A172 (cell line): ENCODE measurements around the gene CRMP1. TPM values are rescaled to one million over a fixed set of nuclear protein-coding genes. Genes with fewer than 3 reads are reported as not detected.

Experiments used
- total RNA-seq: library from RNA; depleted of rRNA; stranded (reverse); fragments of >200 nt; shearing (Covaris generic); gene quantifications from 2 replicates; pipeline ENCODE4 v1.2.3, GENCODE V29; 2014; rRNA removed

The CRMP1 gene
- total RNA-seq, 1 experiment from 2014 or later = 51.5 TPM

Other genes with a start within 250 kb of the CRMP1 start
- not detected in 2 replicates for gene EVC2, start 184.5 kb downstream of the CRMP1 start, total RNA-seq
- 10.2 and 11.3 TPM in 2 replicates for gene EVC, start 181.9 kb downstream of the CRMP1 start, total RNA-seq
- under 0.01 and 0.12 TPM in 2 replicates for gene C4orf50, start 125.3 kb upstream of the CRMP1 start, total RNA-seq